Measurements from ENCODE around the gene TFEB.

Gene TFEB

GRCh38 chr6:41736800-41737555, 1.6 kb upstream of the TFEB start:
- no peak for DNase-seq

GRCh38 chr6:41736186-41736733, 852 bp upstream of the TFEB start:
- no peak for DNase-seq

GRCh38 chr6:41734666-41735426, 562 bp downstream of the TFEB start:
- peak; percentile 78 for DNase-seq

- DNase-seq = peak; percentile 75
Observed at GRCh38 chr6:41733707-41734665, 1.4 kb downstream of the TFEB start.

GRCh38 chr6:41733360-41733706, 2.1 kb downstream of the TFEB start:
- DNase-seq = no peak

- peak; percentile 80 for DNase-seq
Observed at GRCh38 chr6:41732591-41733359, 2.6 kb downstream of the TFEB start.

- no peak for DNase-seq
Observed at GRCh38 chr6:41732149-41732548, 3.3 kb downstream of the TFEB start.

GRCh38 chr6:41731561-41732086, 3.8 kb downstream of the TFEB start:
- DNase-seq = no peak

GRCh38 chr6:41730531-41731436, 4.6 kb downstream of the TFEB start:
- DNase-seq = peak; percentile 21

- no peak for DNase-seq
Observed at GRCh38 chr6:41729624-41730023, 5.8 kb downstream of the TFEB start.

GRCh38 chr6:41728954-41729353, 6.5 kb downstream of the TFEB start:
- no peak for DNase-seq

GRCh38 chr6:41728073-41728936, 7.1 kb downstream of the TFEB start:
- no peak for DNase-seq

GRCh38 chr6:41727705-41728072, 7.7 kb downstream of the TFEB start:
- no peak for DNase-seq

- no peak for DNase-seq
Observed at GRCh38 chr6:41726876-41727275, 8.5 kb downstream of the TFEB start.

- no peak for DNase-seq
Observed at GRCh38 chr6:41724586-41725501, 10.6 kb downstream of the TFEB start.

- DNase-seq = no peak
Observed at GRCh38 chr6:41724228-41724580, 11.2 kb downstream of the TFEB start.

GRCh38 chr6:41723530-41724227, 11.7 kb downstream of the TFEB start:
- no peak for DNase-seq

GRCh38 chr6:41722969-41723529, 12.4 kb downstream of the TFEB start:
- no peak for DNase-seq

All from CD4-positive, alpha-beta T cell treated with Interleukin-21 for 1 hour (primary cell).